IMR-90 (cell line): ENCODE measurements around the gene GHR. TPM values are rescaled to one million over a fixed set of nuclear protein-coding genes. Genes with fewer than 3 reads are reported as not detected.

Experiments
- ATAC-seq: fragments of 200-7000 bp; cut with Tn5 transposase; 2 replicates; pipeline ENCODE4 v1.9.1; 2020; ENCODE audit warnings: low read depth, mild to moderate bottlenecking, moderate library complexity
- BruUV-seq: library from RNA; stranded (reverse); fragments of 400-500 nt; replicated peaks from 2 replicates; lab custom pipeline; 2021; lab: Mats Ljungman, UMichigan
- CTCF ChIA-PET: fragments of 300-600 bp; formaldehyde crosslinking; extraction: SDS; loops from one replicate; lab custom pipeline; 2021; ENCODE audit warnings: antibody characterized with exemption; lab: Yijun Ruan, JAX
- POLR2A ChIA-PET: fragments of 300-600 bp; sonication (Branson Sonifier 250); formaldehyde crosslinking; loops from one replicate; lab custom pipeline; 2022; ENCODE audit warnings: antibody characterized with exemption; ENCODE audit not compliant: unreplicated experiment; lab: Charles Lee
- DNase-seq: peaks from one replicate; pipeline ENCODE4 v3.0.0; 2013
- H2AFZ ChIP-seq: replicated peaks from 2 replicates; pipeline ENCODE3; 2013; ENCODE audit warnings: low read length, mild to moderate bottlenecking; ENCODE audit not compliant: poor library complexity
- H2AK5ac ChIP-seq: 2 replicates; pipeline ENCODE4 v1.6.1; 2013; ENCODE audit warnings: low read depth, low read length, inconsistent platforms
- H2AK9ac ChIP-seq: replicated peaks from 2 replicates; pipeline ENCODE3; 2013; ENCODE audit warnings: mild to moderate bottlenecking, low read depth, low read length, moderate library complexity; ENCODE audit not compliant: poor library complexity
- H2BK120ac ChIP-seq: 2 replicates; pipeline ENCODE4 v1.6.1; 2013; ENCODE audit warnings: low read depth, low read length, inconsistent platforms
- H2BK15ac ChIP-seq: 3 replicates; pipeline ENCODE4 v1.6.1; 2013; ENCODE audit warnings: low read depth, low read length, inconsistent platforms
- H2BK20ac ChIP-seq: 2 replicates; pipeline ENCODE4 v1.6.1; 2013; ENCODE audit warnings: low read depth, mild to moderate bottlenecking, inconsistent platforms, low read length, moderate library complexity
- H2BK5ac ChIP-seq: 2 replicates; pipeline ENCODE4 v1.6.1; 2013; ENCODE audit warnings: mild to moderate bottlenecking, low read depth, low read length, inconsistent platforms; ENCODE audit not compliant: poor library complexity, severe bottlenecking
- H3K14ac ChIP-seq: replicated peaks from 2 replicates; pipeline ENCODE4 v1.6.1; 2013; ENCODE audit warnings: low read depth, low read length, inconsistent platforms
- H3K18ac ChIP-seq: 2 replicates; pipeline ENCODE4 v1.6.1; 2013; ENCODE audit warnings: low read depth, low read length, control low read depth
- H3K23ac ChIP-seq: 2 replicates; pipeline ENCODE4 v1.6.1; 2013; ENCODE audit warnings: low read depth, low read length, inconsistent platforms
- H3K27ac ChIP-seq: 2 replicates; pipeline ENCODE4 v1.5.1; 2013; ENCODE audit warnings: mild to moderate bottlenecking, control low read depth, low read length; ENCODE audit not compliant: insufficient read depth
- H3K27me3 ChIP-seq: 2 replicates; pipeline ENCODE4 v1.6.1; 2013; ENCODE audit warnings: low read length; ENCODE audit not compliant: control insufficient read depth, insufficient read depth
- H3K36me3 ChIP-seq: 2 replicates; pipeline ENCODE4 v1.6.1; 2013; ENCODE audit warnings: low read length, mixed read lengths; ENCODE audit not compliant: control insufficient read depth, insufficient read depth
- H3K4ac ChIP-seq: 2 replicates; pipeline ENCODE4 v1.6.1; 2013; ENCODE audit warnings: low read depth, low read length, inconsistent platforms
- H3K4me1 ChIP-seq: 2 replicates; pipeline ENCODE4 v1.6.1; 2013; ENCODE audit warnings: low read length, mixed read lengths; ENCODE audit not compliant: control insufficient read depth, insufficient read depth
- H3K4me2 ChIP-seq: 2 replicates; pipeline ENCODE4 v1.6.1; 2013; ENCODE audit warnings: low read depth, mild to moderate bottlenecking, control low read depth, low read length, moderate library complexity
- H3K4me3 ChIP-seq: 2 replicates; pipeline ENCODE4 v1.5.1; 2013; ENCODE audit warnings: low read depth, mild to moderate bottlenecking, control low read depth, low read length, moderate library complexity; ENCODE audit not compliant: insufficient read depth
- H3K56ac ChIP-seq: 2 replicates; pipeline ENCODE4 v1.6.1; 2013; ENCODE audit warnings: low read length, inconsistent platforms; ENCODE audit not compliant: insufficient read depth; ENCODE audit errors: extremely low read depth
- H3K79me1 ChIP-seq, 2 experiments: 2 replicates each; pipeline ENCODE4 v1.6.1; 2013; ENCODE audit warnings: low read length in 2 of 2, inconsistent platforms in 1 of 2, low read depth in 1 of 2
- H3K9ac ChIP-seq: 2 replicates; pipeline ENCODE4 v1.6.1; 2013; ENCODE audit warnings: low read depth, low read length, control low read depth
- H3K9me1 ChIP-seq: 2 replicates; pipeline ENCODE4 v1.6.1; 2013; ENCODE audit warnings: low read length, inconsistent platforms; ENCODE audit not compliant: insufficient read depth
- H3K9me3 ChIP-seq: 2 replicates; pipeline ENCODE4 v1.6.1; 2013; ENCODE audit warnings: low read length; ENCODE audit not compliant: control insufficient read depth, insufficient read depth
- H4K20me1 ChIP-seq: 2 replicates; pipeline ENCODE4 v1.6.1; 2013; ENCODE audit warnings: low read length, inconsistent platforms; ENCODE audit not compliant: insufficient read depth
- H4K5ac ChIP-seq: 2 replicates; pipeline ENCODE4 v1.6.1; 2013; ENCODE audit warnings: mild to moderate bottlenecking, low read depth, low read length, control low read depth
- H4K8ac ChIP-seq, 2 experiments: 2 replicates each; pipeline ENCODE4 v1.6.1; 2013; ENCODE audit warnings: low read depth in 2 of 2, low read length in 2 of 2, control low read depth in 1 of 2, inconsistent platforms in 1 of 2
- H4K91ac ChIP-seq: 2 replicates; pipeline ENCODE4 v1.6.1; 2013; ENCODE audit warnings: low read depth, low read length, inconsistent platforms; ENCODE audit not compliant: insufficient read depth
- BHLHE40 ChIP-seq: fragments of 150-350 bp; IDR thresholded peaks from 2 replicates; pipeline ENCODE4 v1.6.1; 2016; ENCODE audit warnings: mild to moderate bottlenecking, low read depth, low read length
- CHD1 ChIP-seq: IDR thresholded peaks from 2 replicates; pipeline ENCODE4 v1.6.1; 2012; ENCODE audit warnings: low read depth, low read length, improper control_type of control experiment
- MAZ ChIP-seq: IDR thresholded peaks from 2 replicates; pipeline ENCODE4 v1.6.1; 2012; ENCODE audit warnings: low read depth, mild to moderate bottlenecking, low read length, improper control_type of control experiment, moderate library complexity, borderline replicate concordance
- MXI1 ChIP-seq: IDR thresholded peaks from 2 replicates; pipeline ENCODE4 v1.6.1; 2012; ENCODE audit warnings: low read depth, mild to moderate bottlenecking, low read length, moderate library complexity, borderline replicate concordance
- NFE2L2 ChIP-seq: fragments of 150-350 bp; IDR thresholded peaks from 2 replicates; pipeline ENCODE4 v1.6.1; 2016; ENCODE audit warnings: low read depth, mild to moderate bottlenecking, low read length
- POLR2A ChIP-seq: IDR thresholded peaks from 2 replicates; pipeline ENCODE4 v1.6.1; 2012; ENCODE audit warnings: mild to moderate bottlenecking, low read depth, low read length
- RFX5 ChIP-seq: IDR thresholded peaks from 2 replicates; pipeline ENCODE4 v1.8.0; 2012; ENCODE audit warnings: low read depth, mild to moderate bottlenecking, low read length, moderate library complexity
- USF2 ChIP-seq: fragments of 150-350 bp; IDR thresholded peaks from 2 replicates; pipeline ENCODE4 v1.6.1; 2017; ENCODE audit warnings: mild to moderate bottlenecking, antibody characterized with exemption, low read length, low read depth
- WGBS, 2 experiments: methylation state at CpG; one replicate each; pipeline versions ENCODE4 v1.1.5 to v1.1.7; 2013; ENCODE audit warnings: missing lambda C conversion rate in 2 of 2; ENCODE audit not compliant: insufficient read length in 1 of 2; ENCODE audit errors: extremely low coverage in 2 of 2; 5-methylcytosine and 5-hydroxymethylcytosine counted together
- dilution Hi-C: fragments of 300-500 bp; cut with HindIII; formaldehyde crosslinking; loops from one replicate; pipeline ENCODE4 v1.14.3; 2018; ENCODE audit warnings: low sequenced_read_pairs; ENCODE audit not compliant: unreplicated experiment
- in situ Hi-C: fragments of 300-500 bp; cut with MboI; formaldehyde crosslinking; loops from 3 replicates; pipeline ENCODE4 v1.14.3; 2019; ENCODE audit warnings: low sequenced_read_pairs, inconsistent platforms, mixed read lengths
- intact Hi-C: fragments of 100-400 bp; cut with micrococcal nuclease; formaldehyde crosslinking; loops from 2 replicates; pipeline ENCODE4 v1.10.0; 2022
- polyA plus RNA-seq, 3 experiments: library from polyadenylated mRNA; depleted of rRNA; stranded (reverse); fragments of >200 nt; gene quantifications; 2 replicates each; pipeline ENCODE4 v1.2.3, GENCODE V29; 2012; ENCODE audit warnings: low replicate concordance in 1 of 3
- total RNA-seq: library from RNA; depleted of rRNA; stranded (reverse); fragments of >200 nt; gene quantifications from 2 replicates; pipeline ENCODE4 v1.2.3, GENCODE V29; 2012

The GHR gene
- total and polyA plus RNA-seq, 2 of the 4 experiments (the other 2 are of a cell fraction) = 0.36 to 1.1 TPM

GRCh38 chr5:42650084-42650483, 226.8 kb downstream of the GHR start:
- no peaks in the 10 kb centered on the region for H4K20me1 ChIP-seq
- intact Hi-C loops = no loop called here
- dilution Hi-C loops = no loop called here
- H2AFZ ChIP-seq = no peak overlapping the region
- H4K91ac ChIP-seq = no peak overlapping the region
- in situ Hi-C loops = no loop called here
- WGBS, 2 experiments = no CpG with 5 or more reads among the region's 3 CpGs
- no TSS peak for BruUV-seq
- H2BK5ac ChIP-seq = no peak overlapping the region
- DNase-seq (no peak), ATAC-seq (no peak)
- no peak overlapping the region for H4K5ac ChIP-seq
- H3K4ac ChIP-seq = no peak overlapping the region
- TF ChIP-seq RFX5 = no peak
- no peak for TF ChIP-seq CHD1
- no peak for TF ChIP-seq MXI1
- TF ChIP-seq POLR2A = no peak
- no peak for TF ChIP-seq USF2
- no peak for TF ChIP-seq MAZ
- no peak for TF ChIP-seq BHLHE40
- no peak for TF ChIP-seq NFE2L2
- no peak overlapping the region for H2AK5ac ChIP-seq
- no peaks in the 10 kb centered on the region for H3K9me1 ChIP-seq
- H2BK20ac ChIP-seq = no peak overlapping the region
- POLR2A ChIA-PET = no interaction called here
- no peaks in the 10 kb centered on the region for H3K9me3 ChIP-seq
- H3K4me1 ChIP-seq = no peaks in the 10 kb centered on the region
- no peak overlapping the region for H3K4me2 ChIP-seq
- H3K56ac ChIP-seq = no peak overlapping the region
- no peak overlapping the region for H2AK9ac ChIP-seq
- no peaks in the 10 kb centered on the region for H3K36me3 ChIP-seq
- H4K8ac ChIP-seq = no peak overlapping the region
- no peaks in the 10 kb centered on the region for H3K79me1 ChIP-seq
- H3K14ac ChIP-seq = no peak overlapping the region
- H2BK15ac ChIP-seq = no peak overlapping the region
- no peaks in the 10 kb centered on the region for H3K27me3 ChIP-seq
- H3K9ac ChIP-seq = no peak overlapping the region
- no peak overlapping the region for H3K23ac ChIP-seq
- no peak overlapping the region for H3K18ac ChIP-seq
- no peak overlapping the region for H2BK120ac ChIP-seq
- CTCF ChIA-PET = no interaction called here
- H3K4me3 ChIP-seq = no peak overlapping the region
- no peak overlapping the region for H3K27ac ChIP-seq
